OCI-M2 (cell line): ENCODE data around the gene DNAJB6.

Experiments used
- DNase-seq: peaks from one replicate; lab custom pipeline; 2025; ENCODE audit not compliant: unreplicated experiment; lab: John Stamatoyannopoulos, UW

The DNAJB6 gene

GRCh38 chr7:157407512-157408257 is 70.9 kb downstream of the DNAJB6 start:
- no peak for DNase-seq

- no peak for DNase-seq
Measured at GRCh38 chr7:157408258-157409101, 71.7 kb downstream of the DNAJB6 start.

- no peak for DNase-seq
Measured at GRCh38 chr7:157409149-157409752, 72.4 kb downstream of the DNAJB6 start.

- no peak for DNase-seq
Measured at GRCh38 chr7:157409753-157410727, 73.2 kb downstream of the DNAJB6 start.

GRCh38 chr7:157410831-157411556 is 74.2 kb downstream of the DNAJB6 start:
- no peak for DNase-seq

- DNase-seq: no peak
Measured at GRCh38 chr7:157411580-157411979, 74.8 kb downstream of the DNAJB6 start.

- DNase-seq: no peak
Measured at GRCh38 chr7:157412021-157412443, 75.2 kb downstream of the DNAJB6 start.

GRCh38 chr7:157412491-157413180 is 75.8 kb downstream of the DNAJB6 start:
- no peak for DNase-seq

- DNase-seq: no peak
Measured at GRCh38 chr7:157413881-157414701, 77.3 kb downstream of the DNAJB6 start.

- DNase-seq: no peak
Measured at GRCh38 chr7:157414702-157415096, 77.9 kb downstream of the DNAJB6 start.

GRCh38 chr7:157415486-157415885 is 78.7 kb downstream of the DNAJB6 start:
- no peak for DNase-seq

- no peak for DNase-seq
Measured at GRCh38 chr7:157416011-157416410, 79.2 kb downstream of the DNAJB6 start.

- no peak for DNase-seq
Measured at GRCh38 chr7:157418204-157419034, 81.6 kb downstream of the DNAJB6 start.

- no peak for DNase-seq
Measured at GRCh38 chr7:157419035-157419293, 82.2 kb downstream of the DNAJB6 start.

- DNase-seq: no peak
Measured at GRCh38 chr7:157422279-157422678, 85.5 kb downstream of the DNAJB6 start.

- no peak for DNase-seq
Measured at GRCh38 chr7:157423348-157423747, 86.5 kb downstream of the DNAJB6 start.

- DNase-seq: no peak
Measured at GRCh38 chr7:157423886-157424565, 87.2 kb downstream of the DNAJB6 start.
